ENCODE measurements around the gene CASP8. TPM values are rescaled to one million over a fixed set of nuclear protein-coding genes. Genes with fewer than 3 reads are reported as not detected.

Gene CASP8
- total and polyA plus RNA-seq, 9 of the 15 experiments (the other 6 are each of a cell fraction or from before 2014, with no cell fraction given): 10.2 to 31.4 (median 19.4) TPM

- TF ChIP-seq NR0B1 (IDR thresholded peaks at IDR 0.05; ENCODE audit: partially characterized antibody) (no peak), ZNF584 (CRISPR knock-in tag; IDR thresholded peaks at IDR 0.05; ENCODE audit: low read depth) (no peak), HCFC1 (IDR thresholded peaks at IDR 0.05; ENCODE audit: low read depth, low read length) (0 out of 2 replicates have a peak, but pooled peaks have one; percentile 42), GTF2F1 (IDR thresholded peaks at IDR 0.05; ENCODE audit: low read depth, low read length) (no peak), BMI1 (IDR thresholded peaks at IDR 0.05; ENCODE audit: low read length) (no peak), CHCHD3 (CRISPR knock-in tag; IDR thresholded peaks at IDR 0.05) (no peak), CBX2 (IDR thresholded peaks at IDR 0.05; ENCODE audit: insufficient read depth, low read length, poor library complexity, severe bottlenecking) (no peak), NBN (IDR thresholded peaks at IDR 0.05; ENCODE audit: low read depth) (no peak), SP2 (IDR thresholded peaks at IDR 0.05; ENCODE audit: extremely low read depth, low read depth, low read length, poor library complexity, severe bottlenecking) (no peak), BHLHE40 (IDR thresholded peaks at IDR 0.05; ENCODE audit: low read length) (no peak), EZH2 (IDR thresholded peaks at IDR 0.05; ENCODE audit: borderline replicate concordance, low read depth, low read length) (no peak), RBM14 (IDR thresholded peaks at IDR 0.05; ENCODE audit: borderline replicate concordance, insufficient read depth, low read depth, low read length) (no peak), TRIM24 (IDR thresholded peaks at IDR 0.05) (no peak), POLR2G (IDR thresholded peaks at IDR 0.05; ENCODE audit: low read depth, low read length) (0 out of 2 replicates have a peak, but pooled peaks have one; percentile 30), TRIM28 (IDR thresholded peaks at IDR 0.05) (0 out of 2 replicates have a peak, but pooled peaks have one; percentile 38), MAZ (CRISPR knock-in tag; conservative IDR thresholded peaks at IDR 0.05 in 1 of 2, IDR thresholded peaks at IDR 0.05 in 1 of 2) (0 out of 4 replicates have a peak, but pooled peaks have one; percentile 35 to 46), FOXM1 (IDR thresholded peaks at IDR 0.05; ENCODE audit: low read depth) (no peak), FOXM1 (CRISPR knock-in tag; IDR thresholded peaks at IDR 0.05; ENCODE audit: low read depth) (no peak), EP400 (IDR thresholded peaks at IDR 0.05) (peak; percentile 44; the same call in 1 of the 2 replicates), BRF1 (IDR thresholded peaks at IDR 0.05; ENCODE audit: borderline replicate concordance, extremely low read depth, insufficient read length) (no peak), ZNF778 (CRISPR knock-in tag; IDR thresholded peaks at IDR 0.05) (no peak), ASH1L (IDR thresholded peaks at IDR 0.05; ENCODE audit: borderline replicate concordance, low read depth, partially characterized antibody) (peak; percentile 42), ATF7 (IDR thresholded peaks at IDR 0.05) (peak; percentile 40; the same call in 1 of the 2 replicates), DNMT1 (IDR thresholded peaks at IDR 0.05) (no peak)
- TF ChIP-seq, protein P1, sequence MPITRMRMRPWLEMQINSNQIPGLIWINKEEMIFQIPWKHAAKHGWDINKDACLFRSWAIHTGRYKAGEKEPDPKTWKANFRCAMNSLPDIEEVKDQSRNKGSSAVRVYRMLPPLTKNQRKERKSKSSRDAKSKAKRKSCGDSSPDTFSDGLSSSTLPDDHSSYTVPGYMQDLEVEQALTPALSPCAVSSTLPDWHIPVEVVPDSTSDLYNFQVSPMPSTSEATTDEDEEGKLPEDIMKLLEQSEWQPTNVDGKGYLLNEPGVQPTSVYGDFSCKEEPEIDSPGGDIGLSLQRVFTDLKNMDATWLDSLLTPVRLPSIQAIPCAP (CRISPR knock-in tag; IDR thresholded peaks at IDR 0.05; ENCODE audit: borderline replicate concordance): no peak
- TF ChIP-seq, protein P2, sequence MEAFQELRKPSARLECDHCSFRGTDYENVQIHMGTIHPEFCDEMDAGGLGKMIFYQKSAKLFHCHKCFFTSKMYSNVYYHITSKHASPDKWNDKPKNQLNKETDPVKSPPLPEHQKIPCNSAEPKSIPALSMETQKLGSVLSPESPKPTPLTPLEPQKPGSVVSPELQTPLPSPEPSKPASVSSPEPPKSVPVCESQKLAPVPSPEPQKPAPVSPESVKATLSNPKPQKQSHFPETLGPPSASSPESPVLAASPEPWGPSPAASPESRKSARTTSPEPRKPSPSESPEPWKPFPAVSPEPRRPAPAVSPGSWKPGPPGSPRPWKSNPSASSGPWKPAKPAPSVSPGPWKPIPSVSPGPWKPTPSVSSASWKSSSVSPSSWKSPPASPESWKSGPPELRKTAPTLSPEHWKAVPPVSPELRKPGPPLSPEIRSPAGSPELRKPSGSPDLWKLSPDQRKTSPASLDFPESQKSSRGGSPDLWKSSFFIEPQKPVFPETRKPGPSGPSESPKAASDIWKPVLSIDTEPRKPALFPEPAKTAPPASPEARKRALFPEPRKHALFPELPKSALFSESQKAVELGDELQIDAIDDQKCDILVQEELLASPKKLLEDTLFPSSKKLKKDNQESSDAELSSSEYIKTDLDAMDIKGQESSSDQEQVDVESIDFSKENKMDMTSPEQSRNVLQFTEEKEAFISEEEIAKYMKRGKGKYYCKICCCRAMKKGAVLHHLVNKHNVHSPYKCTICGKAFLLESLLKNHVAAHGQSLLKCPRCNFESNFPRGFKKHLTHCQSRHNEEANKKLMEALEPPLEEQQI (IDR thresholded peaks at IDR 0.05): no peak
Observed at GRCh38 chr2:201231781-201232466, 28.4 kb upstream of the CASP8 start (continued).
